AG09309 (cell line): Measurements from ENCODE around the gene SLC12A8.

ENCODE experiments used
- DNase-seq: peaks from one replicate; pipeline ENCODE4 v3.0.0-alpha.2; 2010; ENCODE audit warnings: low read depth
- H3K4me3 ChIP-seq: 2 replicates; pipeline ENCODE4 v1.5.1; 2011; ENCODE audit warnings: mild to moderate bottlenecking, low read depth, low read length, moderate library complexity; ENCODE audit not compliant: control insufficient read depth
- TF ChIP-seq, protein P1 (sequence below): IDR thresholded peaks from 2 replicates; pipeline ENCODE4 v1.5.1; 2011; ENCODE audit warnings: mild to moderate bottlenecking, low read depth, low read length, inconsistent platforms; ENCODE audit not compliant: insufficient read depth, control insufficient read depth; ENCODE audit errors: missing control alignments

Gene SLC12A8

DNA sequence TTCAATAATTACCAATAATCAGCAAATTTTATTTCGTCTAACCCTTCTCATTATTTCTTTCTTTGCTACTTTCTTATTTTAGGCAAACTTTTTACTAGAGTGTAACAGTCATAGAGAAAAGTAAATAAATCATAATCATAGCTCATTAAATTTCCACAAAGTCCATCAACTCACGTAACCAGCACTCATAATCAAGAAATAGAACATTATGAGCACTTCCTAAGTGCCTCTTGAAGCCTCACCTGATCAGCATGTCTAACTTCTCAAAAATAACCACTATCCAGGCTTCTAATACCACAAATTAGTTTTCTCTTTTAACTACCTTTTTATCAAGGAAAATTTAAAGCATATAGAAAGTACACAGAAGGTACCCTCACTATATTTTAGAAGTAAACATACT is 38.4 kb upstream of the SLC12A8 start:
- TF ChIP-seq, protein P1, sequence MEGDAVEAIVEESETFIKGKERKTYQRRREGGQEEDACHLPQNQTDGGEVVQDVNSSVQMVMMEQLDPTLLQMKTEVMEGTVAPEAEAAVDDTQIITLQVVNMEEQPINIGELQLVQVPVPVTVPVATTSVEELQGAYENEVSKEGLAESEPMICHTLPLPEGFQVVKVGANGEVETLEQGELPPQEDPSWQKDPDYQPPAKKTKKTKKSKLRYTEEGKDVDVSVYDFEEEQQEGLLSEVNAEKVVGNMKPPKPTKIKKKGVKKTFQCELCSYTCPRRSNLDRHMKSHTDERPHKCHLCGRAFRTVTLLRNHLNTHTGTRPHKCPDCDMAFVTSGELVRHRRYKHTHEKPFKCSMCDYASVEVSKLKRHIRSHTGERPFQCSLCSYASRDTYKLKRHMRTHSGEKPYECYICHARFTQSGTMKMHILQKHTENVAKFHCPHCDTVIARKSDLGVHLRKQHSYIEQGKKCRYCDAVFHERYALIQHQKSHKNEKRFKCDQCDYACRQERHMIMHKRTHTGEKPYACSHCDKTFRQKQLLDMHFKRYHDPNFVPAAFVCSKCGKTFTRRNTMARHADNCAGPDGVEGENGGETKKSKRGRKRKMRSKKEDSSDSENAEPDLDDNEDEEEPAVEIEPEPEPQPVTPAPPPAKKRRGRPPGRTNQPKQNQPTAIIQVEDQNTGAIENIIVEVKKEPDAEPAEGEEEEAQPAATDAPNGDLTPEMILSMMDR: no peak
- no peak for DNase-seq
- no peak overlapping the region for H3K4me3 ChIP-seq

DNA sequence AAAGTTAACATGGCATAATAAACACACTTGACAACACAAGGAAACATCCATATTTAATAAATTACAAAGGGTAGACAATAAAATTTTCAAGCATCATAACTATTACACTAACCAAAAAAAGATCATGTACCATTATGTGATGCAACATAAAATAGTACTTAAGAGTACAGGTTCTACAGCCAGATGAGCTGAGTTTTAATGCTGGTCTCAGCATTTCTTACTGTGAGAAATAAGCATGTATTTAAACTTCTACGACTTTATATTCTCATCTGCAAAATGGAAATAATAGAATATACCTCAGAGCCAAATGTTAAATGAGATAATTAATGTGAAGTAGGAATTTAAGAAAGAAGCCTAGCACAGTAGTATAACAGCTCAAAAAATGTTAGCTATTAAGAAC is 33.7 kb upstream of the SLC12A8 start:
- DNase-seq: no peak
- TF ChIP-seq, protein P1: no peak

DNA sequence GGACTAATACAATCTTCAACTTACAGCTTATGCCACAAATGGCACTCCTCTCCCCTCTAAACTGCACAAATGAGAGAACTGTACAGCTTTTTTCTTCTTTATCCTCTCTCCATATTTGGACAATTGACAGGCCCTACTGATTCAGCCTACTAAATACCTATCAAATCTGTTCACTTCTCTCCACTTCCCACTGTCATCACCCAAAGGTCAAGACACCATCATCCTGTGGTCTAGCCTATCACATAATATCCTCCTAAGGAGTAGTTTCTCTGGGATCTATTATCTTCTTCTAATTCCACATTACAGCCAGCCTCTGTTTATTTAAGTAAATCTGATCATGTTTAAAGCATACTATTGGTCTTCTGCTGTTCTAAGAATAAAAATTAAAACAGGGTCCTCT is 33.0 kb upstream of the SLC12A8 start:
- TF ChIP-seq, protein P1: no peak
- H3K4me3 ChIP-seq: no peak overlapping the region
- no peak for DNase-seq

More for the DNA sequence above, 33.7 kb upstream of the SLC12A8 start:
- H3K4me3 ChIP-seq: no peak overlapping the region

DNA sequence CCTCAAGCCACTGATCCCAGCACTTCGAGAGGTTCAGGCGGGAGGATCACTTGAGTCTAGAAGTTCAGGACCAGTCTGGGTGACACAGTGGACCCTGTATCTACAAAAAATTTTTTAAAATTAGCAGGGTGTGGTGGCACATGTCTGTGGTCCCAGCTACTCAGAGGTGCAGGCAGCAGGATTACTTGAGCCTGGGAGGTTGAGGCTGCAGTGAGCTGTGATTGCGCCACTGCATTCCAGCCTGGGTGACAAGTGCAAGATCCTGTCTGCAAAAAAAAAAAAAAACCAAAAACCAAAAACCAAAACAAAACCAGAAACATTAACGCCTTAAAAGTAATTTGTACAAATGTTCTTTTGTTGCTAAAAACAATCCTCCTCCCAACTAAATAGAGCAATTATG is 27.9 kb upstream of the SLC12A8 start:
- no peak overlapping the region for H3K4me3 ChIP-seq
- TF ChIP-seq, protein P1: no peak
- DNase-seq: no peak

DNA sequence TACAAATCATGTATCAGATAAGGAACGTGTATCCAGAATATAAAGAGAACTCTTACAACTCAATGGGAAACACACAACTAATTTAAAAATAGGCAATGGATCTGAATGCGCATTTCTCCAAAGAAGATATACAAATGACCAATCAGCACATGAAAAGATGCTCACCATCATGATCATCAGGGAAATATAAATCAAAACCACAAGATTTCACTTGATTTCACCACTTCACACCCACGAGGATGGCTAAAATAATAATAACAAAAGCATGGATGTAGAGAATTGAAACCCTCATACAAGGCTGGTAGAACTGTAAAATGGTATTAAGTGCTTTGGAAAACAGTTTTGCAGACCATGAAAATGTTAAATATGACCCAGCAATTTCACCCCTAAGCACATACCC is 26.7 kb upstream of the SLC12A8 start:
- TF ChIP-seq, protein P1: no peak
- no peak overlapping the region for H3K4me3 ChIP-seq
- DNase-seq: no peak

DNA sequence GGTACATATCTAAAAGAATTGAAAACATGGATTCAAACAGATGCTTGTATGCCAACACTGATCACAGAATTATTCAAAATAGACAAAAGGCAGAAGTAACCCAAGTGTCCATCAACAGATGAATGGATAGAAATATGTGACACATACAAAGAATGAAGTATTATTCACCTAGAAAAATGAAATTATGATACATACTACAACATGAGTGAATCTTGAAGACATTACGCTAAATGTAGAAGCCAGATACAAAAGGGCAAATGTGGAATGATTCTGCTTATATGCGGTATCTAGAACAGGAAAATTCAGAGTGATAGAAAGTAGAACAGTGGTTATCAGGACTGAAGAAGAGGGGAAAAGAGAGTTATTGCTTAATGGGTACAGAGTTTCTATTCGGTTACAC is 26.2 kb upstream of the SLC12A8 start:
- TF ChIP-seq, protein P1: no peak
- no peak overlapping the region for H3K4me3 ChIP-seq
- DNase-seq: no peak

DNA sequence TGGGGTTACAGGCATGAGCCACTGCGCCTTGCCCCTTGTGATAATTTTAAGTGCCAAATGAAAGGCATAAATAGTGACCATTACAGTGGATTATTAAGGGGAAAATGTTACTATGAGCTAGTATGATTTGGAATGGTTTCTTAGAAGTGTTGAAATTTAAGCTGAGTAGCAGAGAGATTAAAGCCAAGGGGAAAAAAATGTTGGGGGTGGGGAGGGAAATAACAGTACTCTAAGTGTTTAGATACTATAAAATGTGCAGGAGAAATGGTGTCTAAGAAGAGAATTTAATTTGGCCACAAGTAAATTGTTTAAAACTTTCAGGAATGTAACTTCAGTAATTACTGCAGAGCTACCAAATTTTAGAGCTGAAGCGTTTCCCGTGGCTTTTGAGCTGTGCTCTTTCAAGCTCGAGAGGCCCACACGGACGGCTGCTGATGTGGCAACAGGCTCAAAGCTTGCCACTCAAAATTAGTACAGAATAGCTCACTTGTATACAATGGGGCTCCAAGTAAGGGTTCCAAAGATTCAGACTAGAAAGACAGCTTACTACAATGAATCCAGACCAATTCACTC is 23.9 kb upstream of the SLC12A8 start:
- H3K4me3 ChIP-seq: no peak overlapping the region
- DNase-seq: no peak
- TF ChIP-seq, protein P1: no peak
